Activated T-helper 1 cell treated with anti-CD3 and anti-CD28 coated beads, Interleukin-12 subunit alpha, Interleukin-12 subunit beta, Interleukin-2, Interleukin-4 antibody, amounts not matched to agents 30 ng/mL and 10 ng/mL and 1 ng/mL, durations not matched to agents 14 hours and 24 hours and 36 hours (primary cell): ENCODE results near the gene EXOSC2. TPM values are rescaled to one million over a fixed set of nuclear protein-coding genes. Genes with fewer than 3 reads are reported as not detected.
A peak's percentile ranks its signal among the peaks of the same experiment; 100 is the strongest.

Source experiments
- DNase-seq: peaks from one replicate; pipeline ENCODE4 v3.0.0; 2021; ENCODE audit warnings: low spot score
- H3K27ac Mint-ChIP-seq: one replicate; pipeline ENCODE4 v1.8.0; 2021; ENCODE audit warnings: mild to moderate bottlenecking, mixed read lengths
- H3K27me3 Mint-ChIP-seq: one replicate; pipeline ENCODE4 v1.8.0; 2022; ENCODE audit warnings: mild to moderate bottlenecking, moderate library complexity, mixed read lengths; ENCODE audit not compliant: insufficient read depth
- H3K36me3 Mint-ChIP-seq: one replicate; pipeline ENCODE4 v1.8.0; 2021; ENCODE audit warnings: low read depth, mixed read lengths
- H3K4me1 Mint-ChIP-seq: one replicate; pipeline ENCODE4 v1.8.0; 2021; ENCODE audit warnings: low read depth, mixed read lengths
- H3K4me3 Mint-ChIP-seq: one replicate; pipeline ENCODE4 v1.8.0; 2021; ENCODE audit warnings: mild to moderate bottlenecking, moderate library complexity, mixed read lengths
- H3K9me3 Mint-ChIP-seq: one replicate; pipeline ENCODE4 v1.8.0; 2021; ENCODE audit warnings: mixed read lengths
- intact Hi-C: fragments of 100-400 bp; cut with micrococcal nuclease; formaldehyde crosslinking; loops from one replicate; pipeline ENCODE4 v1.15.1; 2024
- total RNA-seq: library from RNA; stranded (reverse); gene quantifications from 2 replicates; pipeline ENCODE4 v1.2.3, GENCODE V29; 2022

Gene EXOSC2
- total RNA-seq, 1 donor from 2014 or later = 107 TPM

DNA sequence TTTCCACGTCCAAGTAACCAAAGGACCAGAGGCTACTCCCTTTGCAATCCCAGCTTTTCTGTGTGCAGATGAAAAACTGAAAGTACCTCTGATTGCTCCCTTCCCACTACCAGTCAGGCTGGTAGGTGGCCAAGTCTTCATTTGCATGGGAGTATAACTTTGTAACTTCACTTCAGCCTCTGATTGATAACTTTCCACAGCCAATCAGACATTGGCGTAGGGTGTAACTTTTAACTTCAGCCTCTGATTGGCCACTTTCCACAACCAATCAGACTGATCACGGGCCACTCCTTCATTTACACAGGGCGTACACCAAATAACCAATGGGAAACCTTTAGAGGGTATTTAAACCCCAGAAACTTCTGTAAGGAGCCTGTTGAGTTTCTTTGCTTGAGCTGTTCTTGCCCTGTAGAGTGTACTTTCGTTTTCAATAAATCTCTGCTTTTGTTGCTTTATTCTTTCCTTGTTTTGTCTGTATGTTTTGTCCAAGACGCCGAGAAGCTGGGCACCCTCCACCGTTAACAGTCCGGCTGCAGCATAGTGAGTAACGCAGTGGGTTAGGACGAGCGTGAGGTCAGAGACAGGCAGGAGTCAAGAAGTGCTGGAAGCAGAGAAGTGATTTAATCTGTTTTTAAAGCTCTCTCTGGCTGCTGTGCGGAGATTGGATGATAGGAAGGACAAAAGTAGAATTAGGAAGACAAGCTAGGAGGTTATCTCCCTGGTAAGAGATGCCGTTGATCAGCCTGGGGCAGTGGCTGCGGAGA is 3.5 kb upstream of the EXOSC2 start:
- H3K36me3 Mint-ChIP-seq = peaks cover 7% of the 10 kb centered on the region
- intact Hi-C loops = loop anchor here (5.0 kb wide), 1 partner anchor 582 kb away; no protein-coding TSS in a partner anchor
- peaks cover 5% of the 10 kb centered on the region for H3K9me3 Mint-ChIP-seq
- H3K4me3 Mint-ChIP-seq = no peak overlapping the region
- H3K27ac Mint-ChIP-seq = no peak overlapping the region
- H3K4me1 Mint-ChIP-seq = peaks cover 45% of the 10 kb centered on the region
- DNase-seq = no peak
- H3K27me3 Mint-ChIP-seq = peaks cover 3% of the 10 kb centered on the region

GRCh38 chr9:130692321-130692720 is 1.3 kb upstream of the EXOSC2 start:
- Mint-ChIP-seq H3K27ac (no peak overlapping the region), H3K9me3 (no peaks in the 10 kb centered on the region), H3K36me3 (peaks cover 23% of the 10 kb centered on the region), H3K27me3 (peaks cover 3% of the 10 kb centered on the region), H3K4me1 (peaks cover 62% of the 10 kb centered on the region), H3K4me3 (peak overlapping the region; percentile 99)
- intact Hi-C loops = loop anchor here (2.0 to 5.0 kb wide), 2 partner anchors 114 to 580 kb away; partner anchors contain the start of gene FUBP3
- DNase-seq = no peak

- H3K9me3 Mint-ChIP-seq = no peaks in the 10 kb centered on the region
- peaks cover 27% of the 10 kb centered on the region for H3K36me3 Mint-ChIP-seq
- DNase-seq = no peak
- peak overlapping the region; percentile 99 for H3K4me3 Mint-ChIP-seq
- peaks cover 3% of the 10 kb centered on the region for H3K27me3 Mint-ChIP-seq
- intact Hi-C loops = loop anchor here (1.0 to 5.0 kb wide), 5 partner anchors 9 to 579 kb away; partner anchors contain the start of gene FUBP3
- peak overlapping the region; percentile 97 for H3K27ac Mint-ChIP-seq
- H3K4me1 Mint-ChIP-seq = peaks cover 56% of the 10 kb centered on the region
Observed at GRCh38 chr9:130693101-130693425, 517 bp upstream of the EXOSC2 start.

- H3K4me1 Mint-ChIP-seq = peaks cover 60% of the 10 kb centered on the region
- H3K27me3 Mint-ChIP-seq = peaks cover 3% of the 10 kb centered on the region
- intact Hi-C loops = loop anchor here (5.0 kb wide), 1 partner anchor 578 kb away; no protein-coding TSS in a partner anchor
- H3K27ac Mint-ChIP-seq = peak overlapping the region; percentile 97
- peaks cover 35% of the 10 kb centered on the region for H3K36me3 Mint-ChIP-seq
- no peak for DNase-seq
- H3K9me3 Mint-ChIP-seq = no peaks in the 10 kb centered on the region
- peak overlapping the region; percentile 99 for H3K4me3 Mint-ChIP-seq
Observed at GRCh38 chr9:130694205-130694604, 625 bp downstream of the EXOSC2 start.

GRCh38 chr9:130696139-130696650 is 2.6 kb downstream of the EXOSC2 start:
- H3K4me1 Mint-ChIP-seq = peaks cover 45% of the 10 kb centered on the region
- intact Hi-C loops = no loop called here
- peaks cover 42% of the 10 kb centered on the region for H3K36me3 Mint-ChIP-seq

DNA sequence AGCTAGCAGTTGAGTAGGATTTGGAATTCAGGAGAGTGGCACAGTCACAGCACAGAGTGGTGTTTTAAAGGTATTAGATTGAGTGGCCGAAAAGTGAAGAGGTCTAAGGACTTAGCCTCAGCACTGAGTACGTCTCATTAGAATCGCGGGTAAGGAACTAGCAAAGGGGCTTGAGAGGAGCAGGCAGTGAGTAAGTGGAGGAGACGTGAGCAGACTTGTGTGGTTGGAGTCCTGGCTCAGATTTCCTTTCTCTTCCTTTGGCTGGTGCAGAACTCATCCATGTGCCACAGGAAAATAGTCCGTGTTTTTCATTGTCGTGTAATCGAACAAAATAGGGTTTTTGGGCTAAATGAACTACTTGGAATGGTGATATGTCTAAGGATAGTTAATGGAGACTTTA is 3.4 kb downstream of the EXOSC2 start:
- Mint-ChIP-seq H3K4me3 (no peak overlapping the region), H3K27me3 (no peaks in the 10 kb centered on the region), H3K27ac (no peak overlapping the region), H3K4me1 (peaks cover 45% of the 10 kb centered on the region), H3K9me3 (no peaks in the 10 kb centered on the region), H3K36me3 (peaks cover 44% of the 10 kb centered on the region)
- DNase-seq = no peak
- intact Hi-C loops = no loop called here

More at GRCh38 chr9:130696139-130696650, 2.6 kb downstream of the EXOSC2 start:
- no peak for DNase-seq
- Mint-ChIP-seq H3K27ac (no peak overlapping the region), H3K9me3 (no peaks in the 10 kb centered on the region), H3K27me3 (no peaks in the 10 kb centered on the region), H3K4me3 (no peak overlapping the region)

DNA sequence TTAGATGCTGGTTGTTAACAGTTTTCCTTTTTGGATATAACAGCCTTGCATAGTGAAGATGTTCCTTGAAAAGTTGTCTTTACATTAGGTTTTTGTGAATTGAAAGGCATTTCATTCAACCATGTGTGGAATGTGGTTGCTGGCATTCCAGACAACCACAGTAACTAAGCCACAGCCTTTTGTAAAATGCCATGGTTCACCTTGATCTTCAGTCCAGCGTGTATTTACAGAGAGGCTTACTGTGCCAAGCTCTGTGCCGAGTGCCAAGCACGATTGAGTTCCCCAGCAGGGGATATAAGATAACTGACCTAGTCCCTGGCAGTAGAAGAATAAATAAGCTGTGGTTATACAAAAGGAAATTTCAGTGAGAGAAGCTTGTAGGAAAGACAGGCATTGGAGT is 4.9 kb downstream of the EXOSC2 start:
- Mint-ChIP-seq H3K4me3 (no peak overlapping the region), H3K9me3 (no peaks in the 10 kb centered on the region), H3K4me1 (peaks cover 36% of the 10 kb centered on the region), H3K27ac (no peak overlapping the region), H3K36me3 (peaks cover 55% of the 10 kb centered on the region), H3K27me3 (no peaks in the 10 kb centered on the region)
- DNase-seq = no peak
- intact Hi-C loops = no loop called here

DNA sequence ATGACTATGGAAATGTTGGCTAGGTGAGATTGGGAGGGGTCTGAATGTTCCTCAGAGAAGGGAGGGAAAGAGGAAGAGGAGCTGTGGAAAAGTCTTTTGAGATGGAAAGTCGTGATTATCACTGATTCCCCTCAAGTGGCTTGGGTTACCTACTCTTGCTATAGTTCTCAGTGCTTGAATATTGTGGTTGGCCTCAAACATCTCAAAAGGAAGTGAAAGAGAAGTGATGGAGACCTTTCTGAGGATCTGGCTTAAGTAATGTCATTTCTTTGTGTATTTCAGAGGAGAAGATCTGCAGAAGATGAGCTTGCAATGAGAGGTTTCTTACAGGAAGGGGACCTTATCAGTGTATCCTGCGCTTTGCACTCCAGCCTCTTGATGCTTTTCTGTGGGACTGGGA is 5.5 kb downstream of the EXOSC2 start:
- no peak overlapping the region for H3K27ac Mint-ChIP-seq
- no peaks in the 10 kb centered on the region for H3K9me3 Mint-ChIP-seq
- no peak for DNase-seq
- intact Hi-C loops = no loop called here
- peaks cover 34% of the 10 kb centered on the region for H3K4me1 Mint-ChIP-seq
- H3K36me3 Mint-ChIP-seq = peaks cover 60% of the 10 kb centered on the region
- H3K27me3 Mint-ChIP-seq = no peaks in the 10 kb centered on the region
- H3K4me3 Mint-ChIP-seq = no peak overlapping the region

DNA sequence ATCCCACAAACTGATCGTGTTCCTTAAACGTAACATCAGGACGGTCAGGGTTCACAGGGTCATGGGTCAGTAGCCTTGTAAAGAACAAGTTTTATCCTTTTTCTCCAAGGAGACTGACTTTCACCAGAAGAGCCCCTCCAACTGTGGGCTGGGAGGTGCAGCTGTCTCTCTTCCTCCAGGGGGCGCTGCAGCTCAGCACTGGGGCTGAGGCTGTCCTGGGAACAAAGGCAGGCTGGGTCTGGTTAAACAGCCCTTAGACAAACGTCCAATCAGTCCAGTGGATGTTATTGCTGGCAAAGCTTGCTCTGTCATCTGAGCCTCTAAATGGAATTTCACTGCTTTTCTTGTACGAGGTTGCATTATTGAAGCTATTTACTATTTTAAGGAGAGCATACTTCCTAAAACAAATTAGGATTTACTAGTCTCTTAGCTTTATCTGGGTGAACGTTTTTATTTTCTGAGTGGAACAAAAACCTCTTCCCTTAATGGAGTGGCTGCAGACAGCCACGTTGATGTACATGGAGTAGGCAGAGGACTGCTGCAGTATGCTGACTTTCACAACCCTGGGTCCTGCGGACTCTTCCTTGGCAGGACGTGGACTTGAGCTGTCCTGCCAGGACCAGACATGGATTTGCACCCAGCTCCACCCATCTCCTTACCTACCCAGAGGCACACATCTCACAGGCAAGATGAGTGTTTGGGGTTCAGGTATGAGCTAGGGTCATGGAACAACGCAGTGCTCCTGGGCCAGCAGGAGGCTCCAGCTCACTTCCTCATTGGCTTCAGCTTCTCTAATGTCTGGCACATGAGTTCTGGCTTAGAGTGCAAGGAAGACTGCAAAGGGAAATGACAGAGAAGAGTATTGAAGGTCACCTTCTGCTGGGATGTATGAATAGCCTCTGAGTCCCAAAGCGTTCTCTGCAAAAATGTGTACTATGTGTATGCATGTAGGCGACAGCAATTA is 7.8 kb downstream of the EXOSC2 start:
- Mint-ChIP-seq H3K27ac (no peak overlapping the region), H3K27me3 (no peaks in the 10 kb centered on the region), H3K9me3 (no peaks in the 10 kb centered on the region), H3K4me1 (peaks cover 18% of the 10 kb centered on the region), H3K36me3 (peaks cover 55% of the 10 kb centered on the region), H3K4me3 (no peak overlapping the region)
- DNase-seq = peak; percentile 48
- intact Hi-C loops = loop anchor here (1.0 kb wide), 1 partner anchor 162 kb away; no protein-coding TSS in a partner anchor

DNA sequence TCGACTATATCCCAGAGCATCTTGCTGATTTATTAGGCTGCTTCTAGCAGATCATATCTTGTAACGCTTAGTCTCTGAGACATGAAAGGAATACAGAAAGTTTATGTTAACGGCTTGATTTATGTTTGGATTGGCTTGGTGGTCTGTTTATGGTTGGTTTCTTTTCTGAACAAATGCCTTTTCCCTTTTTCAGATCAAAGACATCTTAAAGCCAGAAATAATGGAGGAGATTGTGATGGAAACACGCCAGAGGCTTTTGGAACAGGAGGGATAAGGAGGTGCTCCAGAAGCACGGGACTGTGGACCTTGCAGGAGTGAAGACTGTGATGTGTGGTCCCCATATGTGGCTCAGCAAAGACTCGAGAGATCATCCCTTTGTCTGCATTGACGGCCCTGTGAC is 9.9 kb downstream of the EXOSC2 start:
- Mint-ChIP-seq H3K36me3 (peaks cover 40% of the 10 kb centered on the region), H3K27me3 (no peaks in the 10 kb centered on the region)
- intact Hi-C loops = no loop called here

DNA sequence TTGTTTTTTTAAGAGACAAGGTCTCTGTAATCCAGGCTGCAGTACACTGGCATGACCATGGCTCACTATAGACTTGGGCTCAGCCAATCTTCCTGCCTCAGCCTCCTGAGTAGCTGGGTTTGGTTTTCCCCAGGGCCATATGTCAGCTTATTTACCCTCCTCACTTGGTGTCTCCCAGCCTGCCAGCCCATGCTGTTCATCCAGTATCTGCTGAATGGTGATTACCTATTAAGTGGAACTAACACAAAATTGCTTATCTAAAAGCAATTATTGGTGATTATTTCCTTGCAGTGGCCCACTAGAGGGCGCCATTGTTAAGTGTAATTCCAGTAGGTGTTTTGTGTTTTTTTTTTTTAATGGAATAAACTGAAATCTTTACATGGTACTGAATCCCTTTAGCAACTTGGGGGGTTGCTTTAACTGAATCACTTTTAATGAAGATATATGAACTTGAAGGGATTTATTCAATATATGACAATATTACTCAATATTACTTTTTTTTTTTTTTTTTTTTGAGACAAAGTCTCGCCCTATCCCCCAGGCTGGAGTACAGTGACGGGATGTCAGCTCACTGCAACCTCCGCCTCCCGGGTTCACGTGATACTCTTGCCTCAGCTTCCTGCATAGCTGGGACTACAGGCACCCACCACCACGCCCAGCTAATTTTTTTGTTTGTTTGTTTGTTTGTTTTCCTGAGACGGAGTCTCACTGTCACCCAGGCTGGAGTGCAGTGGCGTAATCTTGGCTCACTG is 13.8 kb downstream of the EXOSC2 start:
- Mint-ChIP-seq H3K27me3 (no peaks in the 10 kb centered on the region), H3K9me3 (no peaks in the 10 kb centered on the region), H3K27ac (peak overlapping the region; percentile 56), H3K4me3 (no peak overlapping the region), H3K36me3 (peaks cover 22% of the 10 kb centered on the region), H3K4me1 (peaks cover 3% of the 10 kb centered on the region)
- peak; percentile 52 for DNase-seq
- intact Hi-C loops = loop anchor here (1.0 to 2.0 kb wide), 4 partner anchors 14 to 339 kb away; partner anchors contain the start of gene EXOSC2

More for the DNA sequence above, 9.9 kb downstream of the EXOSC2 start:
- H3K27ac Mint-ChIP-seq = no peak overlapping the region
- DNase-seq = no peak
- H3K9me3 Mint-ChIP-seq = no peaks in the 10 kb centered on the region
- peaks cover 7% of the 10 kb centered on the region for H3K4me1 Mint-ChIP-seq
- H3K4me3 Mint-ChIP-seq = no peak overlapping the region

GRCh38 chr9:130710822-130711352 is 17.3 kb downstream of the EXOSC2 start:
- H3K27me3 Mint-ChIP-seq = no peaks in the 10 kb centered on the region
- peaks cover 30% of the 10 kb centered on the region for H3K4me1 Mint-ChIP-seq
- intact Hi-C loops = loop anchor here (5.0 to 10.0 kb wide), 2 partner anchors 124 to 134 kb away; partner anchors contain the start of genes ABL1 and FUBP3
- H3K36me3 Mint-ChIP-seq = peaks cover 3% of the 10 kb centered on the region
- no peak for DNase-seq
- no peaks in the 10 kb centered on the region for H3K9me3 Mint-ChIP-seq
- no peak overlapping the region for H3K27ac Mint-ChIP-seq
- peak overlapping the region; percentile 17 for H3K4me3 Mint-ChIP-seq
